ENCODE data around the gene TMEM108. TPM values are rescaled to one million over a fixed set of nuclear protein-coding genes. Genes with fewer than 3 reads are reported as not detected.

Gene TMEM108
- total RNA-seq, 1 donor from 2014 or later = 15.4 TPM

- no peak for TF ChIP-seq CTCF (IDR thresholded peaks at IDR 0.05)
- Histone ChIP-seq H3K4me1 (no peaks in the 10 kb centered on the region), H3K27me3 (no peaks in the 10 kb centered on the region), H3K9me3 (no peaks in the 10 kb centered on the region), H3K36me3 (no peaks in the 10 kb centered on the region), H3K27ac (no peak overlapping the region), H3K4me3 (no peak overlapping the region)
- DNase-seq (no peak), ATAC-seq (no peak)
- intact Hi-C loops (cut with DNase I) = no loop called here
These were observed 236.3 kb downstream of the TMEM108 start for GRCh38 chr3:133274477-133274876.

GRCh38 chr3:133276594-133276993 is 238.4 kb downstream of the TMEM108 start:
- no peak overlapping the region for H3K4me3 ChIP-seq
- no peak for DNase-seq
- no peaks in the 10 kb centered on the region for H3K27me3 ChIP-seq

GRCh38 chr3:133277813-133278212 is 239.6 kb downstream of the TMEM108 start:
- DNase-seq (no peak), ATAC-seq (no peak)
- TF ChIP-seq CTCF (IDR thresholded peaks at IDR 0.05) = no peak
- Histone ChIP-seq H3K36me3 (no peaks in the 10 kb centered on the region), H3K4me1 (no peaks in the 10 kb centered on the region), H3K4me3 (no peak overlapping the region), H3K27ac (no peak overlapping the region), H3K27me3 (no peaks in the 10 kb centered on the region), H3K9me3 (no peaks in the 10 kb centered on the region)
- intact Hi-C loops (cut with DNase I) = no loop called here

More at GRCh38 chr3:133276594-133276993, 238.4 kb downstream of the TMEM108 start:
- intact Hi-C loops (cut with DNase I) = no loop called here
- no peak for ATAC-seq
- Histone ChIP-seq H3K27ac (no peak overlapping the region), H3K9me3 (no peaks in the 10 kb centered on the region), H3K4me1 (no peaks in the 10 kb centered on the region), H3K36me3 (no peaks in the 10 kb centered on the region)
- no peak for TF ChIP-seq CTCF (IDR thresholded peaks at IDR 0.05)

GRCh38 chr3:133278260-133279043 is 240.3 kb downstream of the TMEM108 start:
- H3K4me1 ChIP-seq = no peaks in the 10 kb centered on the region
- DNase-seq (no peak), ATAC-seq (no peak)
- no peaks in the 10 kb centered on the region for H3K27me3 ChIP-seq
- H3K9me3 ChIP-seq = no peaks in the 10 kb centered on the region
- H3K27ac ChIP-seq = no peak overlapping the region
- TF ChIP-seq CTCF (IDR thresholded peaks at IDR 0.05) = no peak
- intact Hi-C loops (cut with DNase I) = no loop called here
- no peak overlapping the region for H3K4me3 ChIP-seq
- no peaks in the 10 kb centered on the region for H3K36me3 ChIP-seq

GRCh38 chr3:133280586-133280985 is 242.4 kb downstream of the TMEM108 start:
- no peak for ATAC-seq
- Histone ChIP-seq H3K4me3 (no peak overlapping the region), H3K27me3 (no peaks in the 10 kb centered on the region), H3K9me3 (no peaks in the 10 kb centered on the region), H3K36me3 (no peaks in the 10 kb centered on the region), H3K27ac (no peak overlapping the region), H3K4me1 (no peaks in the 10 kb centered on the region)
- intact Hi-C loops (cut with DNase I) = no loop called here
- DNase-seq = no peak
- no peak for TF ChIP-seq CTCF (IDR thresholded peaks at IDR 0.05)
